Measurements from ENCODE around the gene KLHDC9.
"Not testable (repeated sequence)": the region's sequence is repeated elsewhere in the genome, so short reads cannot be mapped to it uniquely, and the experiment has no call there.

Gene KLHDC9

GRCh38 chr1:161113915-161114314, 15.8 kb downstream of the KLHDC9 start:
- H3K4me1 ChIP-seq (ENCODE audit: insufficient read depth, low read length) = peaks cover 48% of the 10 kb centered on the region
- peaks cover 98% of the 10 kb centered on the region for H3K79me2 ChIP-seq (ENCODE audit: insufficient read depth, low read length)
- H3K27me3 ChIP-seq (ENCODE audit: insufficient read depth, low read length, poor library complexity) = no peaks in the 10 kb centered on the region
- H4K20me1 ChIP-seq (ENCODE audit: insufficient read depth, low read length) = peaks cover 55% of the 10 kb centered on the region; the same call in 1 of the 2 replicates
- ATAC-seq (ENCODE audit: insufficient read depth, low read depth) = no peak
- no peak overlapping the region for H3K4me3 ChIP-seq (ENCODE audit: low read depth in 1 of 2, low read length in 2 of 2)
- no peaks in the 10 kb centered on the region for H3K9me3 ChIP-seq (ENCODE audit: insufficient read depth, low read length, severe bottlenecking)
- H3K27ac ChIP-seq (ENCODE audit: low read length) = no peak overlapping the region
- no peak overlapping the region for H2AFZ ChIP-seq (ENCODE audit: low read depth, low read length)
- TF ChIP-seq CTCF (IDR thresholded peaks at IDR 0.05; ENCODE audit: borderline replicate concordance, extremely low read depth, low read length, poor library complexity, severe bottlenecking) (no peak), EZH2 (IDR thresholded peaks at IDR 0.05; ENCODE audit: borderline replicate concordance, low read depth, low read length, severe bottlenecking) (no peak)
- peak overlapping the region; percentile 5; the same call in 1 of the 2 replicates for H3K4me2 ChIP-seq (ENCODE audit: insufficient read depth, low read length)
- no peak for DNase-seq
- H3K9ac ChIP-seq (ENCODE audit: low read depth, low read length) = no peak overlapping the region
- H3K36me3 ChIP-seq (ENCODE audit: insufficient read depth, low read length) = peaks cover 40% of the 10 kb centered on the region

- DNase-seq (no peak), ATAC-seq (ENCODE audit: insufficient read depth, low read depth) (no peak)
- Histone ChIP-seq H2AFZ (ENCODE audit: low read depth, low read length) (no peak overlapping the region), H3K4me2 (ENCODE audit: insufficient read depth, low read length) (peak overlapping the region; percentile 5; the same call in 1 of the 2 replicates), H3K27ac (ENCODE audit: low read length) (no peak overlapping the region), H3K4me3 (ENCODE audit: low read depth in 1 of 2, low read length in 2 of 2) (no peak overlapping the region), H3K4me1 (ENCODE audit: insufficient read depth, low read length) (peaks cover 54% of the 10 kb centered on the region), H4K20me1 (ENCODE audit: insufficient read depth, low read length) (peaks cover 50% of the 10 kb centered on the region; the same call in 1 of the 2 replicates), H3K36me3 (ENCODE audit: insufficient read depth, low read length) (peaks cover 34% of the 10 kb centered on the region), H3K79me2 (ENCODE audit: insufficient read depth, low read length) (peaks cover 96% of the 10 kb centered on the region), H3K9ac (ENCODE audit: low read depth, low read length) (no peak overlapping the region), H3K9me3 (ENCODE audit: insufficient read depth, low read length, severe bottlenecking) (no peaks in the 10 kb centered on the region), H3K27me3 (ENCODE audit: insufficient read depth, low read length, poor library complexity) (no peaks in the 10 kb centered on the region)
- TF ChIP-seq EZH2 (IDR thresholded peaks at IDR 0.05; ENCODE audit: borderline replicate concordance, low read depth, low read length, severe bottlenecking) (no peak), CTCF (IDR thresholded peaks at IDR 0.05; ENCODE audit: borderline replicate concordance, extremely low read depth, low read length, poor library complexity, severe bottlenecking) (no peak)
Observed at GRCh38 chr1:161114556-161114955, 16.4 kb downstream of the KLHDC9 start.

- Histone ChIP-seq H4K20me1 (ENCODE audit: insufficient read depth, low read length) (peaks cover 43% of the 10 kb centered on the region; the same call in 1 of the 2 replicates), H3K36me3 (ENCODE audit: insufficient read depth, low read length) (peaks cover 35% of the 10 kb centered on the region), H2AFZ (ENCODE audit: low read depth, low read length) (no peak overlapping the region), H3K4me2 (ENCODE audit: insufficient read depth, low read length) (peak overlapping the region; percentile 75; the same call in 1 of the 2 replicates), H3K27me3 (ENCODE audit: insufficient read depth, low read length, poor library complexity) (no peaks in the 10 kb centered on the region), H3K79me2 (ENCODE audit: insufficient read depth, low read length) (peaks cover 90% of the 10 kb centered on the region), H3K4me3 (ENCODE audit: low read depth in 1 of 2, low read length in 2 of 2) (peak overlapping the region in 1 of 2 experiments; percentile 22; a peak in 1 of 4 replicates), H3K4me1 (ENCODE audit: insufficient read depth, low read length) (peaks cover 61% of the 10 kb centered on the region), H3K27ac (ENCODE audit: low read length) (no peak overlapping the region), H3K9ac (ENCODE audit: low read depth, low read length) (no peak overlapping the region), H3K9me3 (ENCODE audit: insufficient read depth, low read length, severe bottlenecking) (no peaks in the 10 kb centered on the region)
- DNase-seq (no peak), ATAC-seq (ENCODE audit: insufficient read depth, low read depth) (no peak)
- no peak for TF ChIP-seq CTCF (IDR thresholded peaks at IDR 0.05; ENCODE audit: borderline replicate concordance, extremely low read depth, low read length, poor library complexity, severe bottlenecking)
- no peak for TF ChIP-seq EZH2 (IDR thresholded peaks at IDR 0.05; ENCODE audit: borderline replicate concordance, low read depth, low read length, severe bottlenecking)
Observed at GRCh38 chr1:161115132-161115711, 17.1 kb downstream of the KLHDC9 start.

- H3K27ac ChIP-seq (ENCODE audit: low read length); ATAC-seq (ENCODE audit: insufficient read depth, low read depth); H3K9ac ChIP-seq (ENCODE audit: low read depth, low read length); H2AFZ ChIP-seq (ENCODE audit: low read depth, low read length); H3K9me3 ChIP-seq (ENCODE audit: insufficient read depth, low read length, severe bottlenecking); DNase-seq; H3K27me3 ChIP-seq (ENCODE audit: insufficient read depth, low read length, poor library complexity): not testable (repeated sequence)
- Histone ChIP-seq H4K20me1 (ENCODE audit: insufficient read depth, low read length) (peaks cover 43% of the 10 kb centered on the region; the same call in 1 of the 2 replicates), H3K79me2 (ENCODE audit: insufficient read depth, low read length) (peaks cover 88% of the 10 kb centered on the region), H3K4me3 (ENCODE audit: low read depth in 1 of 2, low read length in 2 of 2) (peak overlapping the region in 1 of 2 experiments; percentile 87; a peak in 1 of 4 replicates), H3K4me2 (ENCODE audit: insufficient read depth, low read length) (peak overlapping the region; percentile 75), H3K4me1 (ENCODE audit: insufficient read depth, low read length) (peaks cover 64% of the 10 kb centered on the region), H3K36me3 (ENCODE audit: insufficient read depth, low read length) (peaks cover 43% of the 10 kb centered on the region)
Observed at GRCh38 chr1:161115961-161116360, 17.8 kb downstream of the KLHDC9 start.
